SK-N-DZ (cell line): ENCODE measurements around the gene PCIF1.
"Not testable (repeated sequence)": the region's sequence is repeated elsewhere in the genome, so short reads cannot be mapped to it uniquely, and the experiment has no call there.

Experiments
- DNase-seq: peaks from one replicate; pipeline ENCODE4 v3.0.0-alpha.2; 2015; ENCODE audit warnings: low spot score

The PCIF1 gene

GRCh38 chr20:45967551-45968080, 33.1 kb downstream of the PCIF1 start:
- no peak for DNase-seq

GRCh38 chr20:45968081-45968671, 33.7 kb downstream of the PCIF1 start:
- DNase-seq, result no peak

- no peak for DNase-seq
Observed at GRCh38 chr20:45968801-45969711, 34.6 kb downstream of the PCIF1 start.

- peak; percentile 83 for DNase-seq
Observed at GRCh38 chr20:45969712-45970634, 35.5 kb downstream of the PCIF1 start.

GRCh38 chr20:45970646-45971424, 36.4 kb downstream of the PCIF1 start:
- no peak for DNase-seq

GRCh38 chr20:45971425-45971674, 36.9 kb downstream of the PCIF1 start:
- no peak for DNase-seq

- DNase-seq, result peak; percentile 98
Observed at GRCh38 chr20:45971675-45972499, 37.4 kb downstream of the PCIF1 start, which contains the start of gene ZNF335. ZNF335 (minus strand) TSS chr20:45972203; CDS start chr20:45971410, 793 bp downstream.

- DNase-seq, result no peak
Observed at GRCh38 chr20:45972500-45973183, 38.2 kb downstream of the PCIF1 start.

- no peak for DNase-seq
Observed at GRCh38 chr20:45974896-45975565, 40.5 kb downstream of the PCIF1 start.

- no peak for DNase-seq
Observed at GRCh38 chr20:45975686-45976085, 41.2 kb downstream of the PCIF1 start.

GRCh38 chr20:45976086-45976485, 41.6 kb downstream of the PCIF1 start:
- DNase-seq, result no peak

- no peak for DNase-seq
Observed at GRCh38 chr20:45981261-45981660, 46.8 kb downstream of the PCIF1 start.

- DNase-seq, result no peak
Observed at GRCh38 chr20:45983279-45983743, 48.8 kb downstream of the PCIF1 start.

GRCh38 chr20:45985573-45985972, 51.1 kb downstream of the PCIF1 start:
- peak; percentile 47 for DNase-seq

- peak; percentile 81 for DNase-seq
Observed at GRCh38 chr20:45987108-45987780, 52.8 kb downstream of the PCIF1 start.

- not testable (repeated sequence) for DNase-seq
Observed at GRCh38 chr20:45988830-45989229, 54.3 kb downstream of the PCIF1 start.

- no peak for DNase-seq
Observed at GRCh38 chr20:45991616-45992015, 57.1 kb downstream of the PCIF1 start.
